ENCODE data around the gene HIRIP3.

HIRIP3 gene

DNA sequence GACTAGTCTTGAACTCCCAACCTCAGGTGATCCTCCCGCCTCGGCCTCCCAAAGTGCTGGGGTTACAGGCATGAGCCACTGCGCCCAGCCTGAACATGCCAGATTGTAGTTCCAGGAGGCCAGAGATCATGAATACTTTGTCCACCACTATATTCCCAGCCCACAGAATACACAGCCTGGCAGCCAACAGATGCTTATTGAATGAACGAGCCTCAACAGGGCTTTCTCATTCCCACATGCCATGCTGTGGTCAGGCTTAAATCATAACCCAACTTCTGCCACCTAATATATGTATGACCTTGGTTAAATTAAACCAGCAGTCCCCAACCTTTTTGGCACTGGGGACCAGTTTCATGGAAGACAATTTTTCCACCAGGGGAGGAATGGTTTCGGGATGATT lies 36.7 kb downstream of the HIRIP3 start:
- no peak for DNase-seq

DNA sequence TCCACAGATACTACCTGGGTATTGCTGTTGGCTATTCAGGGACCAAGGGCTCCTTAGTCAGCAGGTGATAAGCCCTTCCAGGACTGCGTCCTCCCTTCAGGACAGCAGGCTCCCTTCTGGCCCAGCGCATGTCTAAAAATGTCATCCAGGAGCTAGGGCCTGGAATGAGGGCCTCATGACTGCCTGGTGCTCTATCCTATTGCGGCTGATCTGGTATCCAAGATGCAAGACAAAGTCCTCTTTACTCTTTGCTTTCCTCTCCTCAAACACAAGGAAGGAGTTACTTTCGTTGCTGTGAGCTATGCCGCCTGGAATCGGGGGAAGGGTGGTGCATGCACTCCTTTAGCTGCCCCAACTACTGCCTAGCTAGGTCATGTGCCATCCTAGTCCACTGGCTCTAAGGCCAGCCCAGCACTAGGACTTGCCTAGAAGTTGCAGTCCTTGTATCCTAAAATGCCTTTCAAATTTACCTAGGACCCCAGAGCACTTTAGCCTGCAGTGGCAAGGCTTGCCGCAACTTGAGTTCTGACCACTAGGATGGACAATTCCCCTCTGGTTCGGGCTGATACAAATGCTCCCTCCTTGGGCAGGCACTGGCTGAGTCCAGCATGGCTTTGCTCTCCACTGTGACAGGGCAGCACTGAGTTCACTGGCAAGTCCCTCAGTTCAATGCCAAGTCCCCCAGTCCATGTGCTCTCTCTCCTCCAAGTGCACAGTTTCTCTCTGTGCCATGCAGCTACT lies 43.6 kb downstream of the HIRIP3 start:
- no peak for DNase-seq

DNA sequence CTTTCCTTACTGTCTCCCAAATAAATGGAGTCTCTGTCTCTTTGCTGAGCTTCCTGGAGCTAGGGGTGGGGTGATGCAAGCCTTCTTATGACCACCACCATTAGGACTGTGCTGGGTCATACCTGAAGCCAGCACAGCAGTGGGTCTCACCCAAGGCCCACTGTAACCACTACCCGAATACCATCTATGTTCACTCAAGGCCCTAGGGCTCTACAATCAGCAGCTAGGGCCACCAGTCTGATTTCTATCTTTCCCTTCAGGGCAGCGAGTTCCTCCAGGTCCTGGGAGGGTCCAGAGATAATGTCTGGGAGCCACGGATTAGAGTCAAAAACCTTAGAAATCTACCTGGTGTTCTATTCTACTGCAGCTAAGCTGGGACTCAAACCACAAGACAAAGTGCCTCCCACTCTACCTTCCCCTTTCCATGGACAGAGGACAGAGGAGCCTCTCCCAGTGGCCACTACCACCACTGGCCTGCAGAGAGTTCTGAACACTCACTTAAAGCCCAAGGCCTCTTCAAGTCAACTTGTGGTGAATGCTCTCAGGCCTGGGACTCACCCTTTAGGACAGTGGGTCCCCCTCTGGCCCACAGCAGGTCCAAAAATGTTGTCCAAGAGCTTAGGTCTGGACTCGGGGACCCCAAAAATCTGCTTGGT lies 44.5 kb downstream of the HIRIP3 start:
- no peak for DNase-seq

DNA sequence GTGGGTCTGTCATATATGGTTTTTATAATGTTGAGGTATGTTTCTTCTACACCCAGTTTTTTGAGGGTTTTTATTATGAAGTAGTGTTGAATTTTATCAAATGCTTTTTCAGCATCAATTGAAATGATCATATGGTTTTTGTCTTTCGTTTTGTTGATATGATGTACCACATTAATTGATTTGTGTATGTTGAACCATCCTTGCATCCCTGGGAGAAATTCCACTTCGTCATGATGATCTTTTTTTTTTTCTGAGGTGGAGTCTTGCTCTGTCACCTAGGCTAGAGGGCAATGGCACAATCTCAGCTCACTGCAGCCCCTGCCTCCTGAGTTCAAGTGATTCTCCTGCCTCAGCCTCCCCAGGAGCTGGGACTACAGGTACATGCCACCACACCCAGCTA lies 47.5 kb downstream of the HIRIP3 start:
- no peak for DNase-seq

DNA sequence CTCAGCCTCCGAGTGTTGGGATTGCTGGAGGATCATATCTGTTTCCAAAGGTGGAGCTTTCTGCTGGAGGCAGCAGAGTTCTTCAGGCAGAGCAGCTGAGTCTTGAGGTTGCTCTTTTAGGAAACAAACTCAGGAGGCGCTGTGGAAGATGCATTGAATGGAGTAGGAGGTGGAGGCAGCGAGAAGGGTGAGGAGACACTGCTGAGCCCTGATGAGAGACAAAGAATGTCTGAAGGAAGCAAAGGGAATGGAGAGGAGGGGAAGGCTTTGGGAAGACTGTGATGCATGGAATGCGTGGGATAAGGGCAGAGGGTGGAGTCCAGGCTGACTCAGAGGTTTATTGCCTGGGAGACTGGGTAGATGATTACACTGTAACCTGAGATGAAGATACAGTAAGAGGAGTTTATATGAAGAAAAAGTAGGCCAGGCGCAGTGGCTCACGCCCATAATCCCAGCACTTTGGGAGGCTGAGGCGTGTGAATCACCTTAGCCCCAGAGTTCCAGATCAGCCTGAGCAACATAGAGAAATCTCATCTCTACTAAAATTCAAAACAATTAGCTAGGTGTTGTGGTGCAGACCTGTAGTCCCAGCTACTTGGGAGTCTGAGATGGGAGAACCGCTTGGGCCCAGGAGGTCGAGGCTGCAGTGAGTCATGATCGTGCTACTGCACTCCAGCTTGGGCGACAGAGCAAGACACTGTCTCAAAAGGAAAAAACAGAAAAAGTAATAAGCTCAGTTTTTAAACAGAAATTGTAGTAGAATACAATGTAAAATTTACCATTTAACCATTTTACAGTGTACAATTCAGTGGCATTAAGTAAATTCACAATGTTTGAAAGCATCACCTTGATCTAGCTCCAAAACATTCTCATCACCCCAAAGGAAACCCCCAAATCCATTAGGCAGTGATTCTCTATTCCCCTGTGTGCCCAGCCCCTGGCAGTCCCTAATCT lies 51.3 kb downstream of the HIRIP3 start:
- peak; percentile 21 for DNase-seq

Data from RPMI8226 (cell line).